Erythroblast (primary cell): ENCODE measurements around the gene MSH3.

Source experiments
- GATA1 ChIP-seq: IDR thresholded peaks from 2 replicates; pipeline ENCODE4 v1.6.1; 2011; ENCODE audit warnings: low read depth, mild to moderate bottlenecking, control low read depth, low read length, moderate library complexity
- POLR2A ChIP-seq: IDR thresholded peaks from 2 replicates; pipeline ENCODE4 v1.6.1; 2011; ENCODE audit warnings: mild to moderate bottlenecking, low read length

DNA sequence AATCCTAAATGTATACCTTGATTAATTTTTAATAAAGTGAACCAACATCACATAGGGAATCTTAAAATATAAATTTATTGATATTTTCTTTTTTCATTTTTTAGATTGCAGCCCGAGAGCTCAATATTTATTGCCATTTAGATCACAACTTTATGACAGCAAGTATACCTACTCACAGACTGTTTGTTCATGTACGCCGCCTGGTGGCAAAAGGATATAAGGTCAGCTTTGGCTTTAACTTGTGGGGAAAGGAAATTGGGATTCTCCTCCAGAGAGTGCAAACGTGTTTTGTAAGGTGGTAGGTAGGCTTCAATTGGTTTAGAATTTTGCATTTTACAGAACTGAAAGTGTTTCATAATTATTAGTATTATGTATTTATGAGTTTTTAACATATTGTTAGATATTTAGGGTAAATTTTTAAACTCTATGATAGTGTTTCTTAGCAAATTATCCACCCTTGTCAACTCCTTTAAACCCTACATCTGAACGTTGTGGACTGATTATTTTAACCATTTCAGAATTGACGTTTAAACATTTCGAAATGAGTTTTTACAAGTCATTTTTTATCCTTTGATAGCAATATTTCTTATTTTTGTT lies 17.8 kb downstream of the MSH3 start:
- TF ChIP-seq POLR2A (no peak), GATA1 (no peak)
